NT2/D1 (cell line): ENCODE data around the gene NOL4L.

ENCODE experiments used
- SUZ12 ChIP-seq: IDR thresholded peaks from 2 replicates; pipeline ENCODE4 v1.6.1; 2011; ENCODE audit not compliant: insufficient read length, insufficient read depth; ENCODE audit errors: extremely low read depth
- ZNF274 ChIP-seq: IDR thresholded peaks from 2 replicates; pipeline ENCODE4 v1.6.1; 2011; ENCODE audit warnings: mild to moderate bottlenecking, low read depth, low read length

DNA sequence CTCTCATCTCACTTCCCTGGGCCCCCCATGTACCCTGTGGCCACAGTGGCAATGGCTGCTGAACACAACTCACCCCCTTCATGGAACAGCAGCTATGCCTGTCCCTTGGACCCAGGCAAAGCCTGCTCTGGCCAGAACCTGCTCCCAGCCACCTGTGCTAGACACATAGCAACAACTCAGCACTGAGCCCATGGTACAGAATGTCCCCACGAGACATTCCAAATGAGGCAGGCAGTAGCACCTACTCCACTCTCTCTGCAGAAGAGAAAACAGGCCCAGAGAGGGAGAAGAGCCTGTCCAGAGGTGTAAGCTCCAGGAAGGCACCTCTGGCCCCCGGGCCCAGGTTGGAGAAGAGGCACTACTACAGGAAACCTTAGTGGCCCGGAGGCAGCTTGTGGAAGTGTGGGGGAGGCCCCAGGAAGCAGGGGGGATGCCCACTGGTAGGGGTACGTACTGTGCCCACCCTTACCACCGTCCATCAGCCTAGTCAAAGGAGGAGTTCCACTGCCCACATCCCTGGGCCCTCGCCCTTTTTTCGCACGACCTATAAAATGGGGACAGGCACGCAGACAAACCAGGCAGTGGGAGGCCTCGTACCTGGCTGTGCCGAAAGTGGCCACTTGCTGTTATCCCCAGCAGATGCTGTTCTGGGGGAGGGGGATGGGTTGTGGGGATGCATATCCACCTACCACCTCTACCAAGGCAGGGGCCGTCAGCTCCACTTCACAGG, 129.8 kb downstream of the NOL4L start:
- TF ChIP-seq SUZ12, result no peak
- TF ChIP-seq ZNF274, result no peak
